ENCODE data around the gene KIF5A.

KIF5A gene

DNA sequence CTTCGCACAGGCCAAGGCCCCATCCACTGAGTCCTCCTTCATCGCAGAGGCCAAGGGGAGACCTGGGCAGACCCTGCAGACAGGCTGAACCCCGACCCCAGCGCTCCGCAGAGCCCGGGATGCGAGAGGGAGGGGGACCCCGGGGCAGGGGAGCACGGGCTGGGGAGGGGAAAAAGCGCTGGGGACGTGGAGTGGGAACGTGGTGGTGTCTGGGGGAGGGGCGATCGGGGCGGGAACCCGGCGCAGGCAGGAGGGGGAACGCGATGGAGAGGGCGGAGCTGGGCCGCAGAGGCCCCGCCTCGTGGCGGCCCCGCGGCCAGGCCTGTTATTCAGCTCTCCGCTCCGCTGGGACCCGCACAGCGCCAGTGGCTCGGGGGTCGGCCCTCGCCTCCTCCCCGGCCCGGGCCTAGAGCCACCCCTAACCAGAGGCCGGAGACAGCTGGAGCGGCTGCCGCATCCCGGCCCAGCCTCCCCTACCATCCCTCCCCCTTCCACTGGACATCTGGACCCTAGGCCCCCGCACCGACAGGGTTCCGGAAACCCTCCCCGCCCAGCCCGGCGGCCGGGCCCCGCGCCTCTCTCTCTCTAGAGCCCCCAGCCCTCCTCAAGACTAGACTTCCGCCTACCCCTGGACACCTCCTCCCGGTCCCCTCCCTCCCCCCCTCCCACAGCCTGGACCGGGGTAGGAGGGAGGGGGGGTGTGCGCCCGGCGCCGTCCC lies 61.4 kb downstream of the KIF5A start, which contains the start of gene ARHGEF25:
ARHGEF25 (plus strand) TSS at position 328 of the 719 bp plus-strand sequence. CDS start 460 bp downstream, outside the sequence.
- H3K9ac ChIP-seq (ENCODE audit: low read depth, low read length): no peak within 1 kb of the TSS
- H3K4me1 ChIP-seq (ENCODE audit: control insufficient read depth, insufficient read depth, low read length): peaks cover 14% of the 10 kb centered on the region
- H3K9me3 ChIP-seq (ENCODE audit: control insufficient read depth, insufficient read depth, low read length): no peaks in the 10 kb centered on the region
- peaks cover 55% of the 10 kb centered on the region for H3K27me3 ChIP-seq (ENCODE audit: control insufficient read depth, insufficient read depth, low read length)
- H3K4me3 ChIP-seq (ENCODE audit: low read depth, low read length): peak within 1 kb of the TSS; percentile 78
- H3K27ac ChIP-seq (ENCODE audit: low read depth, low read length): no peak within 1 kb of the TSS
- H3K36me3 ChIP-seq (ENCODE audit: control insufficient read depth, insufficient read depth, low read length): peaks cover 22% of the 10 kb centered on the region

DNA sequence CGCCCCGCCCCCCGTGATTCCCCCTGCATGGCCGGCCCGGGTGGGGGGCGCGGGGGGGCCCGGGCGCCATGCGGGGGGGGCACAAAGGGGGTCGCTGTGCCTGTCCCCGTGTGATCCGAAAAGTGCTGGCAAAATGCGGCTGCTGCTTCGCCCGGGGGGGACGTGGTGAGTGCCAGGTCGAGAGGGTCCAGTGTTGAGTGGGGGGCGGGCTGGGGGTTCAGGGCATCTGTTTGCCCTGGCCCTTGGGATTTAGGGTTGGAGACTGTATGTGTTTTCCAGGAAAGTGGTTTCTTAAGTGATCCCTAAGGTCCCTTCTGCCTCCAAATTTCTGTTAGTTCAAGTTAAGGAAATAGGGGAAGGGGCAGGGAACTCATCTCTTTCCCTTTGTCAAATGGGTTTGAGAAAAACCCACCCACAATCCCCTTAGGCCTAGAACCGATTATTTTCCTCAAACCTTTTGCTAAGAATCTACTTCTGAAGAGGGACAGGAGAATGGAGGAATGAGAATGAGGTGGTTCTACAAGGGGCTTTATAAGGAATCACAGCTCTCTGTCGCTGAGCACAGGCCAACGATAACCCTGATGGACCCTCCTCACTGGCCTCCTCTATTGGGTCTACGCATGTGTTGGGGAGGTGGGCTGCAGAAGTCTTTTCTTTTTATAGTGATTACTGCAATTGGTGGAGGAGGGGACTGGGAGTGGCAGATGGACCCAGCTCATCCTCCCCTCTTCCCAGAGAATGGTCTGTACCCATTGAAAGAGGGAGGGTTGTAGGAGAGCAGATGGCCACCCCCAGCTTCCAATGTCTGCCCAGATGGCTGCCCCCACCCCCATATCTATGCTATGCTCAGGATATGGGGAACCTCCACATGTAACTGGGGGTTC lies 62.2 kb downstream of the KIF5A start:
- Histone ChIP-seq H3K4me3 (ENCODE audit: low read depth, low read length) (peak overlapping the region; percentile 54), H3K4me1 (ENCODE audit: control insufficient read depth, insufficient read depth, low read length) (peaks cover 14% of the 10 kb centered on the region), H3K36me3 (ENCODE audit: control insufficient read depth, insufficient read depth, low read length) (peaks cover 15% of the 10 kb centered on the region), H3K9me3 (ENCODE audit: control insufficient read depth, insufficient read depth, low read length) (no peaks in the 10 kb centered on the region), H3K27me3 (ENCODE audit: control insufficient read depth, insufficient read depth, low read length) (peaks cover 61% of the 10 kb centered on the region), H3K9ac (ENCODE audit: low read depth, low read length) (no peak overlapping the region), H3K27ac (ENCODE audit: low read depth, low read length) (no peak overlapping the region)

DNA sequence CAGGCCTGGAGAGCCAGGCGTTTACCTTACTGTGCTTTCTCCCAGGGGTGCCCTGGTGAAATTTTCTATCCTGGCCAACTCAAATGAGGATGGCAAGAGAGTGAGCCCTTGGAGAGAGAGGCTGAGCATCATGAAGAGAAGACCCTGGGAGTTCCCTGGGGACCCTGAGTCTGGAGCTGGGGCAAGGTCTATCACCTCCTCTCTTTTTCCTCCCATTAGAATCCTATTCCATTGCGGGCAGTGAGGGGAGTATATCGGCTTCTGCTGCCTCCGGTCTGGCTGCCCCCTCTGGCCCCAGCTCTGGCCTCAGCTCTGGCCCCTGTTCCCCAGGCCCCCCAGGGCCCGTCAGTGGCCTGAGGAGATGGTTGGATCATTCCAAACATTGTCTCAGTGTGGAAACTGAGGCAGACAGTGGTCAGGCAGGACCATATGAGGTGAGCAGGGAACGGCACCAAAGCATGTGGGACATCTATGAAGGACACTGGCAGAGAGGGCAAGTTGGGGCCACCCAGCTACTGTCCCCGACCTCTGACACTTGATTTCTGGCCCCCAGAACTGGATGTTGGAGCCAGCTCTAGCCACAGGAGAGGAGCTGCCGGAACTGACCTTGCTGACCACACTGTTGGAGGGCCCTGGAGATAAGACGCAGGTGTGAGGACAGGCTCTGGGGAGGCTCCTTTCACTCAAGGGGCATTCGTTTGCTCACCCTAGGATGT lies 63.0 kb downstream of the KIF5A start:
- Histone ChIP-seq H3K27me3 (ENCODE audit: control insufficient read depth, insufficient read depth, low read length) (peaks cover 69% of the 10 kb centered on the region), H3K4me1 (ENCODE audit: control insufficient read depth, insufficient read depth, low read length) (peaks cover 14% of the 10 kb centered on the region), H3K4me3 (ENCODE audit: low read depth, low read length) (no peak overlapping the region), H3K9me3 (ENCODE audit: control insufficient read depth, insufficient read depth, low read length) (no peaks in the 10 kb centered on the region), H3K27ac (ENCODE audit: low read depth, low read length) (no peak overlapping the region), H3K36me3 (ENCODE audit: control insufficient read depth, insufficient read depth, low read length) (peaks cover 8% of the 10 kb centered on the region), H3K9ac (ENCODE audit: low read depth, low read length) (no peak overlapping the region)

DNA sequence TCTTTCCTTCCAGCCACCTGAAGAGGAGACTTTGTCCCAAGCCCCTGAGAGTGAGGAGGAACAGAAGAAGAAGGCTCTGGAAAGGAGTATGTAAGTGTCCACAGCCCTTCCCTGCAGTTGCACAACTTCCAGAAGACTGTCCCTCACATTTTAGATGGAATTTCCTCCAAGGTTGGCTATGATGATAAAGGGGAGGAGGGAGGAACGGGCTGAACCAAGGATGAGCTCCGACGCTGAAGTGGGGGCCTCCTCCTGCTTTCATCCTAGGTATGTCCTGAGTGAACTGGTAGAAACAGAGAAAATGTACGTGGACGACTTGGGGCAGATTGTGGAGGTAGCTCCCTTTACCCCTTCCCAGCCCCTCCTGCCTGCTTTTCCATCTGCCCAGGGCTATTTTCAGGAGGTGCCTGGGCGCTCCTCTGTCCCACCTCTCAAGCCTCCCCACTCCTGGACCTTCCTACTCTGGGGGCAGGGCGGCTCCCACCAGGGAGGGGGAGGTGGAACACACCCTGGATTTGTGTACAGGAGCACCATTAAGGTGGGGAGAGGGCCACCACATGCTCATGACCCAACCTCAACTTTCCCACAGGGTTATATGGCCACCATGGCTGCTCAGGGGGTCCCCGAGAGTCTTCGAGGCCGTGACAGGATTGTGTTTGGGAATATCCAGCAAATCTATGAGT lies 63.7 kb downstream of the KIF5A start:
- Histone ChIP-seq H3K27me3 (ENCODE audit: control insufficient read depth, insufficient read depth, low read length) (peaks cover 76% of the 10 kb centered on the region), H3K4me1 (ENCODE audit: control insufficient read depth, insufficient read depth, low read length) (peaks cover 13% of the 10 kb centered on the region)

DNA sequence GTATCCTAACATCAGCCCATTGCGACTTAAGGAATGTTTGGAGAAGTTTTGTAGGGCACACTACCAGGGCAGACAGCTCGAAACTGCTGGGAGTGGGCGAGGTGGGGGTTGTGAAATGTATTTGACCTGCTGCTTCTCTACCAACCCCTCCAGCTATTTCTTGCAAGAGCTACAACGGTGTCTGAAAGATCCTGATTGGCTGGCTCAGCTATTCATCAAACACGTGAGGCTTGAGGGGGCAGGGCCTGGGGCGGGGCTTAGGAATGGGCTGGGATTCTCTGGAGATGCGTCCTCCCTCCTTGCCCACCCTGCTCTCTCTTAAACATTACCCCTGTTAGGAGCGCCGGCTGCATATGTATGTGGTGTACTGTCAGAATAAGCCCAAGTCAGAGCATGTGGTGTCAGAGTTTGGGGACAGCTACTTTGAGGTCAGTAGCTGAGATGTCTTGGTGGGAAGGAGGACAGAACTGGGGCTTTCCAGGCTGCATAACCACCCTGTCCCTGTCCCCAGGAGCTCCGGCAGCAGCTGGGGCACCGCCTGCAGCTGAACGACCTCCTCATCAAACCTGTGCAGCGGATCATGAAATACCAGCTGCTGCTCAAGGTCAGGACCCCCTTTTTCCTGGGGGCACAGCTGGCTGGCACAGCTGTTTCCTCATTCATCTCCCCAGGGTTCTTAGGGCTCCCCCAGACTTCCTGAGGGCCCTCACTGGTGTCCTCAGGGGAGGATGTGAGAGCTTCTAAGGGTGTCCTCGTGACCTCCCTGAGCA lies 64.5 kb downstream of the KIF5A start:
- no peaks in the 10 kb centered on the region for H3K9me3 ChIP-seq (ENCODE audit: control insufficient read depth, insufficient read depth, low read length)
- no peaks in the 10 kb centered on the region for H3K36me3 ChIP-seq (ENCODE audit: control insufficient read depth, insufficient read depth, low read length)
- H3K4me1 ChIP-seq (ENCODE audit: control insufficient read depth, insufficient read depth, low read length): peaks cover 7% of the 10 kb centered on the region; the same call in 1 of the 2 replicates
- peaks cover 84% of the 10 kb centered on the region for H3K27me3 ChIP-seq (ENCODE audit: control insufficient read depth, insufficient read depth, low read length)
- H3K4me3 ChIP-seq (ENCODE audit: low read depth, low read length): no peak overlapping the region
- no peak overlapping the region for H3K9ac ChIP-seq (ENCODE audit: low read depth, low read length)
- H3K27ac ChIP-seq (ENCODE audit: low read depth, low read length): no peak overlapping the region

More for the DNA sequence above, 63.7 kb downstream of the KIF5A start:
- no peak overlapping the region for H3K4me3 ChIP-seq (ENCODE audit: low read depth, low read length)
- H3K9me3 ChIP-seq (ENCODE audit: control insufficient read depth, insufficient read depth, low read length): no peaks in the 10 kb centered on the region
- H3K9ac ChIP-seq (ENCODE audit: low read depth, low read length): no peak overlapping the region
- no peak overlapping the region for H3K27ac ChIP-seq (ENCODE audit: low read depth, low read length)
- peaks cover 2% of the 10 kb centered on the region for H3K36me3 ChIP-seq (ENCODE audit: control insufficient read depth, insufficient read depth, low read length)

DNA sequence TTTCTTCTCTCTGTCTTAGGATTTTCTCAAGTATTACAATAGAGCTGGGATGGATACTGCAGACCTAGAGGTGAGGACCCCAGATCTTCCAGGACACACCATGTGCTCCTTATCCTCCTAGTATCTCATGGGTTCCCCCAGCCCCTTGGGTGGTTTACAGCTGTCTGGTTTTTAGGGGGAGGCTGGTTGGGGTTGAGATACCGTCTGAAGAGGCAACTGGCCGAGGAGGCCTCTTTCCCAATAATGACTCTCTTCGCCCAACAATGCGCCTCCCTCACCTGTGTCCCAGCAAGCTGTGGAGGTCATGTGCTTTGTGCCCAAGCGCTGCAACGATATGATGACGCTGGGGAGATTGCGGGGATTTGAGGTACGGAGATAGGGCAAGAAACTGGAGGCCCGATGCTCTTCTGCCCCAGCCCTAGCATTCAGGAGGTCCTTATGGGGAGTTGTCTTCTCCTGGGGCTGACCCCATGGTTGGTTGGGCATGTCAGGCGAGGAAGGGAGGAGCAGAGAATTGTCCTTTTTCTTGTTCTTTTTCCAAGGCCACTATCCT lies 65.2 kb downstream of the KIF5A start:
- H3K9me3 ChIP-seq (ENCODE audit: control insufficient read depth, insufficient read depth, low read length): no peaks in the 10 kb centered on the region
- H3K4me3 ChIP-seq (ENCODE audit: low read depth, low read length): no peak overlapping the region
- H3K27me3 ChIP-seq (ENCODE audit: control insufficient read depth, insufficient read depth, low read length): peaks cover 91% of the 10 kb centered on the region
- H3K27ac ChIP-seq (ENCODE audit: low read depth, low read length): no peak overlapping the region
- H3K9ac ChIP-seq (ENCODE audit: low read depth, low read length): no peak overlapping the region
- no peaks in the 10 kb centered on the region for H3K36me3 ChIP-seq (ENCODE audit: control insufficient read depth, insufficient read depth, low read length)
- peaks cover 10% of the 10 kb centered on the region; the same call in 1 of the 2 replicates for H3K4me1 ChIP-seq (ENCODE audit: control insufficient read depth, insufficient read depth, low read length)

DNA sequence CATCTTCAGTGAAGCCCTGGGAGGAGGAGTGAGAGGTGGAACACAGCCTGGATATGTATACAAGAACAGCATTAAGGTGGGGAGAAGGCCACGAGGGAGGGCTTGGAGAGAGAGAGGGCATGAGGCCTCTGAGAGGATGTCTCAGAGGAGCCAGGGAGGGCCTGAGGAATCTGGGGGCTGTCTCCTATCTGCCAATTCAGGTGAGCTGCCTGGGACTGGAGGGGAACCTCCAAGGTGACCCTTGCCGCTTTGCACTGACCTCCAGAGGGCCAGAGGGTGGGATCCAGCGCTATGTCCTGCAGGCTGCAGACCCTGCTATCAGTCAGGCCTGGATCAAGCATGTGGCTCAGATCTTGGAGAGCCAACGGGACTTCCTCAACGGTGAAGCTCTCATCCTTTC lies 65.8 kb downstream of the KIF5A start:
- H3K9ac ChIP-seq (ENCODE audit: low read depth, low read length): no peak overlapping the region
- H3K36me3 ChIP-seq (ENCODE audit: control insufficient read depth, insufficient read depth, low read length): no peaks in the 10 kb centered on the region
- H3K27me3 ChIP-seq (ENCODE audit: control insufficient read depth, insufficient read depth, low read length): peaks cover 93% of the 10 kb centered on the region
- H3K4me1 ChIP-seq (ENCODE audit: control insufficient read depth, insufficient read depth, low read length): peaks cover 13% of the 10 kb centered on the region
- 0 out of 2 replicates have a peak, but pooled peaks cover 3% of the 10 kb centered on the region for H3K9me3 ChIP-seq (ENCODE audit: control insufficient read depth, insufficient read depth, low read length)
- no peak overlapping the region for H3K27ac ChIP-seq (ENCODE audit: low read depth, low read length)
- H3K4me3 ChIP-seq (ENCODE audit: low read depth, low read length): no peak overlapping the region

DNA sequence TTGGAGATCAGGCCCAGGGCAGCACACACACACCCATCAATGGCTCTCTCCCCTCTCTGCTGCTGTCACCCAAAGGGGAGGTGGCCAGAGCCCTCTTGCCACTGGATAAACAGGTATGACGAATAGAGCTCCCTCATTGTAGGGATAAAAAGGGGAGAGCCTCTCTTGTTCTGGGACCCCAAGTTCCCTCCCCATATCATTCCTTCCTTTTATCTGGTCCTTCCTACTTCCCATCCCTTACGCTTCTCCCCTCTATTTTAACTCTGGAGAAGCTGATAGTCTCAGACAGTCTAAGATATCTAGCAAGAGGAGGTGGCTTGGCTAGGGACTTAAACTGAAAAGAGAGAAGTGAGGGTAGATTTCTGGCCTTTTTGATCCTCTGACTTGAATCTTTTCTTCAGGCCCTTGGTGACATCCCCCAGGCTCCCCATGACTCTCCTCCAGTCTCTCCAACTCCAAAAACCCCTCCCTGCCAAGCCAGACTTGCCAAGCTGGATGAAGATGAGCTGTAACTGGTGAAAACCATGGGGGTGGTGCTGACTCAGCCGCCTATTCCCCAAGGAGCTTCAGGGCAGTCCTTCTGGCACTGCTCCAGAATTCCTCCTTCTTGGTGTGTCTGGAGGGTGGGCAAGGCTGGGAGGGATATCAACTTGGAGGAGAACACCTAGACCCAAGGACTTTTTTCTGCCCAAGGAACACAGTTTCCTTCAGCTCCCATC lies 66.7 kb downstream of the KIF5A start:
- no peaks in the 10 kb centered on the region for H3K36me3 ChIP-seq (ENCODE audit: control insufficient read depth, insufficient read depth, low read length)
- peaks cover 19% of the 10 kb centered on the region for H3K4me1 ChIP-seq (ENCODE audit: control insufficient read depth, insufficient read depth, low read length)
- H3K9ac ChIP-seq (ENCODE audit: low read depth, low read length): no peak overlapping the region
- peaks cover 97% of the 10 kb centered on the region for H3K27me3 ChIP-seq (ENCODE audit: control insufficient read depth, insufficient read depth, low read length)
- H3K27ac ChIP-seq (ENCODE audit: low read depth, low read length): no peak overlapping the region
- H3K9me3 ChIP-seq (ENCODE audit: control insufficient read depth, insufficient read depth, low read length): 0 out of 2 replicates have a peak, but pooled peaks cover 3% of the 10 kb centered on the region
- H3K4me3 ChIP-seq (ENCODE audit: low read depth, low read length): no peak overlapping the region

DNA sequence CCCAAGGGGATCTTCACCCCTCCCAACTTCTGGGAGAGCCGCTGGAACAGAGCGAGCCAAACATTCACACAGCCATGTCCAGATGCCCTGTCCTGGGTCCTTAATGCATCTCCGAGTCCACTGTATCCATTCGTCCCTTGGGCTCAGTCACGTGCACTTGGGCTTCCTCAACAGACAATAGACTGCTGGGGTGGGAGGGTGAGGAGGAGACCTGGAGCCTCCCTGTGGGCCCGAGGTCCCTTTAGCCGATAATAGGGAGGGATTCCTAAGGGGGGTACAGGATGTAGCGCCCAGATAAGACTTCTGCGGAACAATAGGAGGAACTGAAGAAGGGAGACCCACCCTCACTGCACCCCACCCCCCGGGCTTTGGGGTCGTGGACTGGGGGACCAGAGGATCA lies 68.1 kb downstream of the KIF5A start:
- no peak overlapping the region for H3K4me3 ChIP-seq (ENCODE audit: low read depth, low read length)
- H3K27me3 ChIP-seq (ENCODE audit: control insufficient read depth, insufficient read depth, low read length): peaks cover 99% of the 10 kb centered on the region
- H3K9ac ChIP-seq (ENCODE audit: low read depth, low read length): no peak overlapping the region
- 0 out of 2 replicates have a peak, but pooled peaks cover 3% of the 10 kb centered on the region for H3K9me3 ChIP-seq (ENCODE audit: control insufficient read depth, insufficient read depth, low read length)
- H3K4me1 ChIP-seq (ENCODE audit: control insufficient read depth, insufficient read depth, low read length): peaks cover 19% of the 10 kb centered on the region
- no peak overlapping the region for H3K27ac ChIP-seq (ENCODE audit: low read depth, low read length)
- H3K36me3 ChIP-seq (ENCODE audit: control insufficient read depth, insufficient read depth, low read length): no peaks in the 10 kb centered on the region

All from HUES48 (cell line).